DMS53 (cell line): ENCODE results near the gene MAP6.

Source experiments
- DNase-seq: peaks from one replicate; lab custom pipeline; 2025; lab: John Stamatoyannopoulos, UW

The MAP6 gene

GRCh38 chr11:75566763-75567279 lies 102.0 kb downstream of the MAP6 start:
- no peak for DNase-seq

- DNase-seq, result no peak
Measured at GRCh38 chr11:75565916-75566762, 102.7 kb downstream of the MAP6 start.

- DNase-seq, result peak; percentile 50
Measured at GRCh38 chr11:75565221-75565814, 103.5 kb downstream of the MAP6 start.

- no peak for DNase-seq
Measured at GRCh38 chr11:75563978-75564552, 104.8 kb downstream of the MAP6 start.

GRCh38 chr11:75563501-75563977 lies 105.3 kb downstream of the MAP6 start:
- DNase-seq, result no peak

- peak; percentile 53 for DNase-seq
Measured at GRCh38 chr11:75562836-75563484, 105.9 kb downstream of the MAP6 start.

GRCh38 chr11:75562048-75562835 lies 106.6 kb downstream of the MAP6 start, which contains the start of gene SERPINH1:
SERPINH1 (plus strand) TSS chr11:75562253; CDS start chr11:75566350, 4,097 bp downstream.
- DNase-seq, result peak; percentile 98

GRCh38 chr11:75561426-75562047 lies 107.3 kb downstream of the MAP6 start:
- peak; percentile 58 for DNase-seq

GRCh38 chr11:75560644-75561043 lies 108.2 kb downstream of the MAP6 start:
- no peak for DNase-seq

GRCh38 chr11:75558939-75559843 lies 109.6 kb downstream of the MAP6 start:
- no peak for DNase-seq

- no peak for DNase-seq
Measured at GRCh38 chr11:75557666-75558494, 111.0 kb downstream of the MAP6 start.

- no peak for DNase-seq
Measured at GRCh38 chr11:75556275-75556674, 112.6 kb downstream of the MAP6 start.

- no peak for DNase-seq
Measured at GRCh38 chr11:75555079-75555811, 113.6 kb downstream of the MAP6 start.

GRCh38 chr11:75554258-75555022 lies 114.4 kb downstream of the MAP6 start:
- DNase-seq, result no peak

GRCh38 chr11:75553889-75554257 lies 115.0 kb downstream of the MAP6 start:
- DNase-seq, result no peak

GRCh38 chr11:75553182-75553581 lies 115.7 kb downstream of the MAP6 start:
- no peak for DNase-seq

- no peak for DNase-seq
Measured at GRCh38 chr11:75549370-75549958, 119.4 kb downstream of the MAP6 start.
